ENCODE data around the gene SERGEF. TPM values are rescaled to one million over a fixed set of nuclear protein-coding genes. Genes with fewer than 3 reads are reported as not detected.

The SERGEF gene
- total and polyA plus RNA-seq, 7 donors = 11.1 to 33.1 (median 26.0) TPM

- H3K9me3 ChIP-seq = no peaks in the 10 kb centered on the region
- H3K27ac ChIP-seq = no peak overlapping the region
- 96 to 100% (median 98%) methylated on average over 1 of the region's 1 CpG for WGBS, 3 donors
- H3K27me3 ChIP-seq (ENCODE audit: insufficient read depth in 3 of 3, low read length in 2 of 3) = no peaks in the 10 kb centered on the region
- intact Hi-C loops (cut with DNase I) = no loop called here
- no peak for TF ChIP-seq CTCF (IDR thresholded peaks at IDR 0.05)
- no peak for DNase-seq
- no peaks in the 10 kb centered on the region for H3K36me3 ChIP-seq (ENCODE audit: insufficient read depth in 1 of 2, low read depth in 1 of 2)
- H3K4me1 ChIP-seq = peaks cover 8% of the 10 kb centered on the region
- no peak for ATAC-seq
- H3K4me3 ChIP-seq = no peak overlapping the region
These were observed 80.4 kb downstream of the SERGEF start for GRCh38 chr11:17932472-17932871.

GRCh38 chr11:17931595-17931994, 81.3 kb downstream of the SERGEF start:
- H3K27ac ChIP-seq = no peak overlapping the region
- intact Hi-C loops (cut with DNase I) = no loop called here
- no peaks in the 10 kb centered on the region for H3K36me3 ChIP-seq (ENCODE audit: insufficient read depth in 1 of 2, low read depth in 1 of 2)
- no peaks in the 10 kb centered on the region for H3K9me3 ChIP-seq
- TF ChIP-seq CTCF (IDR thresholded peaks at IDR 0.05) = no peak
- WGBS, 3 donors = 88 to 100% (median 97%) methylated on average over 1 of the region's 1 CpG
- no peak for DNase-seq
- no peaks in the 10 kb centered on the region for H3K27me3 ChIP-seq (ENCODE audit: insufficient read depth in 3 of 3, low read length in 2 of 3)
- H3K4me1 ChIP-seq = peaks cover 8% of the 10 kb centered on the region
- H3K4me3 ChIP-seq = no peak overlapping the region
- no peak for ATAC-seq

GRCh38 chr11:17930544-17931125, 82.2 kb downstream of the SERGEF start:
- 58 to 77% (median 69%) methylated on average over 3 of the region's 3 CpGs for WGBS, 3 donors
- no peaks in the 10 kb centered on the region for H3K9me3 ChIP-seq
- H3K27ac ChIP-seq = no peak overlapping the region
- TF ChIP-seq CTCF (IDR thresholded peaks at IDR 0.05) = no peak
- H3K36me3 ChIP-seq (ENCODE audit: insufficient read depth in 1 of 2, low read depth in 1 of 2) = no peaks in the 10 kb centered on the region
- intact Hi-C loops (cut with DNase I) = no loop called here
- H3K27me3 ChIP-seq (ENCODE audit: insufficient read depth in 3 of 3, low read length in 2 of 3) = no peaks in the 10 kb centered on the region
- H3K4me3 ChIP-seq = no peak overlapping the region
- peaks cover 8% of the 10 kb centered on the region for H3K4me1 ChIP-seq
- DNase-seq (no peak), ATAC-seq (peak in 1 of 4 donors; percentile 23)

- H3K27ac ChIP-seq = no peak overlapping the region
- intact Hi-C loops (cut with DNase I) = no loop called here
- TF ChIP-seq CTCF (IDR thresholded peaks at IDR 0.05) = no peak
- no peaks in the 10 kb centered on the region for H3K9me3 ChIP-seq
- no peaks in the 10 kb centered on the region for H3K36me3 ChIP-seq (ENCODE audit: insufficient read depth in 1 of 2, low read depth in 1 of 2)
- no peak overlapping the region for H3K4me3 ChIP-seq
- H3K4me1 ChIP-seq = peaks cover 8% of the 10 kb centered on the region
- WGBS, 3 donors = 87 to 92% (median 90%) methylated on average over 3 of the region's 3 CpGs
- H3K27me3 ChIP-seq (ENCODE audit: insufficient read depth in 3 of 3, low read length in 2 of 3) = no peaks in the 10 kb centered on the region
- no peak for DNase-seq
- no peak for ATAC-seq
These were observed 83.7 kb downstream of the SERGEF start for GRCh38 chr11:17929171-17929570.
